Endothelial cell (in vitro differentiated cells): ENCODE data around the gene NTNG2. TPM values are rescaled to one million over a fixed set of nuclear protein-coding genes. Genes with fewer than 3 reads are reported as not detected.

Source experiments
- DNase-seq: peaks from one replicate; pipeline ENCODE4 v3.0.0; 2021; ENCODE audit warnings: low spot score
- H3K27ac Mint-ChIP-seq: one replicate; pipeline ENCODE4 v1.8.0; 2021; ENCODE audit warnings: mixed read lengths, inconsistent platforms; ENCODE audit not compliant: unreplicated experiment
- H3K27me3 Mint-ChIP-seq: one replicate; pipeline ENCODE4 v1.8.0; 2021; ENCODE audit warnings: mild to moderate bottlenecking, moderate library complexity, mixed read lengths, inconsistent platforms; ENCODE audit not compliant: unreplicated experiment
- H3K36me3 Mint-ChIP-seq: one replicate; pipeline ENCODE4 v1.8.0; 2021; ENCODE audit warnings: mild to moderate bottlenecking, low read depth, mixed read lengths, inconsistent platforms; ENCODE audit not compliant: unreplicated experiment
- H3K4me1 Mint-ChIP-seq: one replicate; pipeline ENCODE4 v1.8.0; 2021; ENCODE audit warnings: mild to moderate bottlenecking, mixed read lengths, inconsistent platforms; ENCODE audit not compliant: unreplicated experiment
- H3K4me3 Mint-ChIP-seq: one replicate; pipeline ENCODE4 v1.8.0; 2021; ENCODE audit warnings: mild to moderate bottlenecking, mixed read lengths, inconsistent platforms; ENCODE audit not compliant: unreplicated experiment
- H3K9me3 Mint-ChIP-seq: one replicate; pipeline ENCODE4 v1.8.0; 2021; ENCODE audit warnings: mixed read lengths, inconsistent platforms; ENCODE audit not compliant: unreplicated experiment
- CTCF ChIP-seq: fragments of 200-600 bp; sonication (generic); IDR thresholded peaks from one replicate; pipeline ENCODE4 v1.5.0; 2021; ENCODE audit warnings: antibody characterized with exemption; ENCODE audit not compliant: unreplicated experiment
- total RNA-seq: library from RNA; stranded (reverse); fragmentation: NEBNext Ultra II Directional; extraction: Animal tissue kit (Norgen Biotek cat#: 25700); gene quantifications from one replicate; pipeline ENCODE4 v1.2.1, GENCODE V29; 2021; ENCODE audit not compliant: unreplicated experiment

NTNG2 gene
- total RNA-seq, 1 donor from 2014 or later: 0.38 TPM

- Mint-ChIP-seq H3K9me3 (no peaks in the 10 kb centered on the region), H3K36me3 (peaks cover 4% of the 10 kb centered on the region), H3K4me3 (no peak overlapping the region), H3K27me3 (peaks cover 1% of the 10 kb centered on the region), H3K27ac (no peak overlapping the region), H3K4me1 (no peaks in the 10 kb centered on the region)
- no peak for DNase-seq
- no peak for TF ChIP-seq CTCF
Observed at GRCh38 chr9:132216861-132217619, 55.2 kb downstream of the NTNG2 start.

- Mint-ChIP-seq H3K9me3 (no peaks in the 10 kb centered on the region), H3K4me1 (no peaks in the 10 kb centered on the region), H3K27me3 (peaks cover 1% of the 10 kb centered on the region), H3K4me3 (no peak overlapping the region), H3K36me3 (peaks cover 4% of the 10 kb centered on the region), H3K27ac (no peak overlapping the region)
- no peak for DNase-seq
- no peak for TF ChIP-seq CTCF
Observed at GRCh38 chr9:132218208-132218607, 56.4 kb downstream of the NTNG2 start.

- Mint-ChIP-seq H3K27ac (no peak overlapping the region), H3K27me3 (no peaks in the 10 kb centered on the region), H3K9me3 (no peaks in the 10 kb centered on the region), H3K4me3 (no peak overlapping the region), H3K4me1 (no peaks in the 10 kb centered on the region), H3K36me3 (peaks cover 4% of the 10 kb centered on the region)
- DNase-seq: no peak
- no peak for TF ChIP-seq CTCF
Observed at GRCh38 chr9:132221941-132222340, 60.1 kb downstream of the NTNG2 start.

GRCh38 chr9:132224645-132225044, 62.8 kb downstream of the NTNG2 start:
- H3K36me3 Mint-ChIP-seq: peaks cover 4% of the 10 kb centered on the region
- no peak for TF ChIP-seq CTCF
- DNase-seq: no peak
- no peak overlapping the region for H3K4me3 Mint-ChIP-seq
- no peak overlapping the region for H3K27ac Mint-ChIP-seq
- H3K4me1 Mint-ChIP-seq: no peaks in the 10 kb centered on the region
- no peaks in the 10 kb centered on the region for H3K27me3 Mint-ChIP-seq
- no peaks in the 10 kb centered on the region for H3K9me3 Mint-ChIP-seq

- Mint-ChIP-seq H3K4me1 (no peaks in the 10 kb centered on the region), H3K27me3 (no peaks in the 10 kb centered on the region)
Observed at GRCh38 chr9:132226571-132227430, 64.9 kb downstream of the NTNG2 start.

More at GRCh38 chr9:132226571-132227430, 64.9 kb downstream of the NTNG2 start:
- TF ChIP-seq CTCF: no peak
- DNase-seq: no peak
- Mint-ChIP-seq H3K4me3 (no peak overlapping the region), H3K36me3 (no peaks in the 10 kb centered on the region), H3K9me3 (no peaks in the 10 kb centered on the region), H3K27ac (no peak overlapping the region)
